ENCODE measurements around the gene LRP8.

DNA sequence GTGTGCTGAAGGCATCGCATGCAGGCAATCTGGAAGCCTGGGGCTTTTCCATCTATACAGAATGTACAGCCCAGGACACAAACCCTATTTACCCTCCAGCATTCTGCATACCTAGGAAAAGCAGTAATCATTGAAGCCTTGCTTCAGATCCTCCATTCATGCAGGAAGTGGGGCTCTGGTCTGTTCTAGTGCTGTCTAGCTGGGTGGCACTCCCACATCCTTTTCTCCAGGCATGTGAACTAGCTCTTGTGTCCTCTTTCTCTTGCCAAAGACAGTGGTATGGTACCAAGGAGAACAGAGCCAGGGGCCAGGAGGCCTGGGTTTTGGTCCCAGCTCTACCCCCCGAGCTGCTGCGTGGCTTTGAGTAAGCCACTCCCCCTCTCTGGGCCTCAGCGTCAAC is 21.7 kb downstream of the LRP8 start:
- TF ChIP-seq SIN3A (IDR thresholded peaks at IDR 0.05; ENCODE audit: borderline replicate concordance, insufficient read depth, low read length) (no peak), POLR2AphosphoS5 (IDR thresholded peaks at IDR 0.05; ENCODE audit: low read depth, low read length) (no peak), TAF1 (IDR thresholded peaks at IDR 0.05; ENCODE audit: borderline replicate concordance, insufficient read depth, low read length) (no peak)
- TF ChIP-seq, protein P1, sequence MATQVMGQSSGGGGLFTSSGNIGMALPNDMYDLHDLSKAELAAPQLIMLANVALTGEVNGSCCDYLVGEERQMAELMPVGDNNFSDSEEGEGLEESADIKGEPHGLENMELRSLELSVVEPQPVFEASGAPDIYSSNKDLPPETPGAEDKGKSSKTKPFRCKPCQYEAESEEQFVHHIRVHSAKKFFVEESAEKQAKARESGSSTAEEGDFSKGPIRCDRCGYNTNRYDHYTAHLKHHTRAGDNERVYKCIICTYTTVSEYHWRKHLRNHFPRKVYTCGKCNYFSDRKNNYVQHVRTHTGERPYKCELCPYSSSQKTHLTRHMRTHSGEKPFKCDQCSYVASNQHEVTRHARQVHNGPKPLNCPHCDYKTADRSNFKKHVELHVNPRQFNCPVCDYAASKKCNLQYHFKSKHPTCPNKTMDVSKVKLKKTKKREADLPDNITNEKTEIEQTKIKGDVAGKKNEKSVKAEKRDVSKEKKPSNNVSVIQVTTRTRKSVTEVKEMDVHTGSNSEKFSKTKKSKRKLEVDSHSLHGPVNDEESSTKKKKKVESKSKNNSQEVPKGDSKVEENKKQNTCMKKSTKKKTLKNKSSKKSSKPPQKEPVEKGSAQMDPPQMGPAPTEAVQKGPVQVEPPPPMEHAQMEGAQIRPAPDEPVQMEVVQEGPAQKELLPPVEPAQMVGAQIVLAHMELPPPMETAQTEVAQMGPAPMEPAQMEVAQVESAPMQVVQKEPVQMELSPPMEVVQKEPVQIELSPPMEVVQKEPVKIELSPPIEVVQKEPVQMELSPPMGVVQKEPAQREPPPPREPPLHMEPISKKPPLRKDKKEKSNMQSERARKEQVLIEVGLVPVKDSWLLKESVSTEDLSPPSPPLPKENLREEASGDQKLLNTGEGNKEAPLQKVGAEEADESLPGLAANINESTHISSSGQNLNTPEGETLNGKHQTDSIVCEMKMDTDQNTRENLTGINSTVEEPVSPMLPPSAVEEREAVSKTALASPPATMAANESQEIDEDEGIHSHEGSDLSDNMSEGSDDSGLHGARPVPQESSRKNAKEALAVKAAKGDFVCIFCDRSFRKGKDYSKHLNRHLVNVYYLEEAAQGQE (IDR thresholded peaks at IDR 0.05; ENCODE audit: insufficient read depth in 1 of 2, low read depth in 2 of 2, low read length in 2 of 2), result no peak
